GM06990 (cell line): ENCODE results near the gene TTLL4.
"Not testable (repeated sequence)": the region's sequence is repeated elsewhere in the genome, so short reads cannot be mapped to it uniquely, and the experiment has no call there.

ENCODE experiments used
- DNase-seq: peaks from one replicate; pipeline ENCODE4 v3.0.0-alpha.2; 2011; ENCODE audit not compliant: insufficient read length; ENCODE audit errors: extremely low read depth
- H3K27me3 ChIP-seq: replicated peaks from 2 replicates; pipeline ENCODE4 v1.6.0; 2011; ENCODE audit warnings: low read length; ENCODE audit not compliant: control insufficient read depth, insufficient read depth
- H3K36me3 ChIP-seq: 2 replicates; pipeline ENCODE4 v1.5.1; 2011; ENCODE audit warnings: low read length; ENCODE audit not compliant: control insufficient read depth, insufficient read depth
- H3K4me3 ChIP-seq: replicated peaks from 2 replicates; pipeline ENCODE4 v1.5.1; 2011; ENCODE audit warnings: low read depth, mild to moderate bottlenecking, control low read depth, low read length
- CTCF ChIP-seq: IDR thresholded peaks from 2 replicates; pipeline ENCODE4 v1.5.1; 2011; ENCODE audit warnings: low read length, control low read depth, mild to moderate bottlenecking, inconsistent platforms; ENCODE audit not compliant: insufficient read depth, poor library complexity, severe bottlenecking

The TTLL4 gene

GRCh38 chr2:218671654-218672566 is 38.7 kb upstream of the TTLL4 start, which contains the start of the genes RNF25 and STK36:
Gene RNF25, minus strand, starts transcription at chr2:218672002. Its CDS starts 32 bp downstream, at chr2:218671970.
Gene STK36, plus strand, starts transcription at chr2:218672086. Its CDS starts 744 bp downstream, at chr2:218672830.
- no peak for TF ChIP-seq CTCF
- Histone ChIP-seq H3K27me3 (no peaks in the 10 kb centered on the region), H3K36me3 (peaks cover 7% of the 10 kb centered on the region), H3K4me3 (peak within 1 kb of the TSS; percentile 98)
- peak; percentile 82 for DNase-seq

GRCh38 chr2:218679119-218679518 is 31.5 kb upstream of the TTLL4 start:
- no peak for TF ChIP-seq CTCF
- Histone ChIP-seq H3K4me3 (no peak overlapping the region), H3K36me3 (no peaks in the 10 kb centered on the region; the same call in 1 of the 2 replicates)

GRCh38 chr2:218680061-218680460 is 30.6 kb upstream of the TTLL4 start:
- Histone ChIP-seq H3K4me3 (no peak overlapping the region), H3K27me3 (no peaks in the 10 kb centered on the region), H3K36me3 (no peaks in the 10 kb centered on the region; the same call in 1 of the 2 replicates)
- TF ChIP-seq CTCF: no peak
- no peak for DNase-seq

More at GRCh38 chr2:218679119-218679518, 31.5 kb upstream of the TTLL4 start:
- no peak for DNase-seq
- no peaks in the 10 kb centered on the region for H3K27me3 ChIP-seq

GRCh38 chr2:218687400-218688060 is 23.1 kb upstream of the TTLL4 start:
- DNase-seq, H3K4me3 ChIP-seq, H3K36me3 ChIP-seq, H3K27me3 ChIP-seq: not testable (repeated sequence)
- peak; percentile 63 for TF ChIP-seq CTCF

- no peak for TF ChIP-seq CTCF
- DNase-seq: no peak
- no peak overlapping the region for H3K4me3 ChIP-seq
- no peaks in the 10 kb centered on the region for H3K27me3 ChIP-seq
- H3K36me3 ChIP-seq: peaks cover 7% of the 10 kb centered on the region
Measured at GRCh38 chr2:218691234-218691633, 19.4 kb upstream of the TTLL4 start.
